Measurements from ENCODE around the gene GTF2I. TPM values are rescaled to one million over a fixed set of nuclear protein-coding genes. Genes with fewer than 3 reads are reported as not detected.
"Not testable (repeated sequence)": the region's sequence is repeated elsewhere in the genome, so short reads cannot be mapped to it uniquely, and the experiment has no call there.

GTF2I gene
- total RNA-seq, 1 donor from 2014 or later, result 214 TPM

DNA sequence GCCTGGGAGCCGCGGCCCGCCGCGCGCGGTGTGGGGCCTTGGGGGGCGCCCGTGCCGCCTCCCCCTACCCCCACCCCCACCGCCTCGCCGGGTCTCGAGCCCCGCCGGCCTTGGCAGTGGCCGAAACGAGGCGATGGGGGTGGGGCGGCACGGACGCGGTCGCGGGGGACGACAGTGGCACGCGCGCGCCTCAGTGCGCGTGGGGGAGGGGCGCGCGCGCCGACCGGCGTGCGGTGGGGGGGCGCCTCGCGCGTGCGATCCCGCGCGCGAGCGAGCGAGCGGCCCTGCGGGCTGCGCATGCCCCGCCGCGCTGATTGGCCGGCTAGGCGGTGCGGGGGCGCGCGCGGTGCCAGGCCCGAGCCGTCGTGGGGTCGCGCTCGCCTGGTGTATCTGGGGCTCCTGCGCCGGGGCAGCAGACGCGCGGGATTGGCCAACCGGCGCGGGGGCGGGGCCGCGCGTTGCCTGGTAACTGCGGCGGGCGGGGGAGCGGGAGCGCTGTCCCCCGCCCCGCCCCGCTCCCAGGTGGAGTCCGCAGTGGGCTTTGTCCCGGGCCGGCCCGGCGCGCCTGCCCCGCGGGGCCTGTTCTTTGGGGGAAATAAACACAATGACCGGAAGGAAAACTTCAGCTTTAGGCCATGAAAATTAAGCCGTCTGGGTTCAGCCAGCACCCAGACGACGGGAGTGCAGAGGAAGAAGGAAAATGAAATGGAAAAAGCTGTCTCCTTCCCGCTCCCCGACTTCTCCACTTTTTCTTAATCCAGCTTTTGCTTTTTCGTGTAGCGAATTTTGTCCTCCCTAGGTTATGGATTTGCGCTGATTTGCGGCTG is 873 bp downstream of the GTF2I start:
- H3K9me3 ChIP-seq, result no peaks in the 10 kb centered on the region
- no peak for TF ChIP-seq CTCF (IDR thresholded peaks at IDR 0.05)
- peak overlapping the region; percentile 99 for H3K27ac ChIP-seq
- H3K4me3 ChIP-seq, result peak overlapping the region; percentile 100
- no peaks in the 10 kb centered on the region for H3K27me3 ChIP-seq (ENCODE audit: low read depth)
- DNase-seq (peak; percentile 94), ATAC-seq (peak; percentile 76 to 89)
- H3K36me3 ChIP-seq, result no peaks in the 10 kb centered on the region
- intact Hi-C loops (cut with DNase I), result no loop called here
- H3K4me1 ChIP-seq, result peaks cover 55% of the 10 kb centered on the region

GRCh38 chr7:74660202-74660601 is 2.7 kb downstream of the GTF2I start:
- H3K36me3 ChIP-seq; ATAC-seq; H3K9me3 ChIP-seq; DNase-seq; H3K27me3 ChIP-seq (ENCODE audit: low read depth); intact Hi-C loops (cut with DNase I): not testable (repeated sequence)
- Histone ChIP-seq H3K4me3 (peak overlapping the region; percentile 100), H3K4me1 (peaks cover 69% of the 10 kb centered on the region), H3K27ac (peak overlapping the region; percentile 76)

DNA sequence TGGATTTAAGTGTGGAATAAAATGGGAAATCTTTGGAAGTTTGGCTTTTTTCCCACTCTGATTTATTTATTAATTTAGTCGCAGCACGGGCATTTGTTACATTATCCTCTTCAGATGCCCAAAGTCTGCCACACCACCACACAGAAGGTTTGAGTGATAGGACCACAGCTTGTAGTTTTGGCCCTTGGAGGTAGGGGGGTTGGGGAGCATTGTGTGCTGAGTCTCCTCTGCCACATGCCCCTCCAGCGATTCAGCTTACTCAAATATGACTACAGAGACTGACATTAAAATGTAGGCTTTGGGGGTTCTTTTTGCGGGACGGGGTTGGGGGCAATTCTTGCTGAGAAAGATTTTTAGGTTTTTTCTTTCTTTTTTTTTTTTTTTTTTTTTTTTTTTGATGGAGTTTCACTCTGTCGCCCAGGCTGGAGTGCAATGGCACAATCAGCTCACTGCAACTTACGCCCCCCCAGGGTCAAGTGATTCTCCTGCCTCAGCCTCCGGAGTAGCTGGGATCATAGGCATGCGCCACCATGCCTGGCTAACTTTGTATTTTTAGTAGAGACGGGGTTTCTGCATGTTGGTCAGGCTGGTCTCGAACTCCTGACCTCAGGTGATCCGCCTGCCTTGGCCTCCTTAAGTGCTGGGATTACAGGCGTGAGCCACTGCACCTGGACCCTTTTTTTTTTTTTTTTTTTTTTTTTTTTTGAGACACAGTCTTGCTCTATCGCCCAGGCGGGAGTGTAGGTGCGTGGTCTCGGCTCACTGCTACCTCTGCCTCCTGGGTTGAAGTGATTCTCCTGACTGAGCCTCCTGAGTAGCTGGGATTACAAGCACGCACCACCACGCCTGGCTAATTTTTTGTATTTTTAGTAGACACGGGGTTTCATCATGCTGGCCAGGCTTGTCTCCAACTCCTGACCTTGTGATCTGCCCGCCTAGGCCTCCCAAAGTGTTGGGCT is 4.6 kb downstream of the GTF2I start:
- peak overlapping the region; percentile 13 for H3K27ac ChIP-seq
- H3K36me3 ChIP-seq, result peaks cover 20% of the 10 kb centered on the region
- intact Hi-C loops (cut with DNase I); H3K9me3 ChIP-seq; H3K4me3 ChIP-seq; DNase-seq; H3K27me3 ChIP-seq (ENCODE audit: low read depth); ATAC-seq: not testable (repeated sequence)
- H3K4me1 ChIP-seq, result peaks cover 61% of the 10 kb centered on the region

DNA sequence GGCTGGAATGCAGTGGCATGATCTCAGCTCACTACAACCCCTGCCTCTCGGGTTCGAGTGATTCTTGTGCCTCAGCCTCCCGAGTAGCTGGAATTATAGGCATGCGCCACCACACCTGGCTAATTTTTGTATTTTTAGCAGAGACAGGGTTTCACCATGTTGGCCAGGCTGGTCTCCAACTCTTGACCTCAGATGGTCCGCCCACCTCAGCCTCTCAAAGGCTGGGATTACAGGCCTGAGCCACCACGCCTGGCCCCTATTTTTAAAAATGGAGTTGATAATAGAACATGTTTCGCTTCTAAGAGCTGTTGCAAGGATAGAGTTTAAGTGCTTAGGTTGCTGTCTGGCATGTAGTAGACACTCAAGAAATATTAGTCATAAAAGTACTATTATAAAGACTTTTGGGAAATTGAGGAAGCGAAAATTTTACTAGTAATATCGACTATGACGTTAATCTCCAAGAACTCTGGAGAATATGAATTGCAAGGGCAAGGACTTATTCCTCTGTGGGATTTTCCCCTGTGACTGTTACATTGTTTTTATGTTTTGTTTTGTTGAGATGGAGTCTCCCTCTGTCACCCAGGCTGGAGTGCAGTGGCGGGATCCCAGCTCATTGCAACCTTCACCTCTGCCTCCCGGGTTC is 7.9 kb downstream of the GTF2I start:
- DNase-seq (no peak), ATAC-seq (no peak)
- Histone ChIP-seq H3K36me3 (peaks cover 20% of the 10 kb centered on the region), H3K4me3 (no peak overlapping the region), H3K27me3 (ENCODE audit: low read depth) (no peaks in the 10 kb centered on the region), H3K9me3 (no peaks in the 10 kb centered on the region), H3K4me1 (peaks cover 47% of the 10 kb centered on the region), H3K27ac (no peak overlapping the region)
- intact Hi-C loops (cut with DNase I), result no loop called here
- TF ChIP-seq CTCF (IDR thresholded peaks at IDR 0.05), result no peak

DNA sequence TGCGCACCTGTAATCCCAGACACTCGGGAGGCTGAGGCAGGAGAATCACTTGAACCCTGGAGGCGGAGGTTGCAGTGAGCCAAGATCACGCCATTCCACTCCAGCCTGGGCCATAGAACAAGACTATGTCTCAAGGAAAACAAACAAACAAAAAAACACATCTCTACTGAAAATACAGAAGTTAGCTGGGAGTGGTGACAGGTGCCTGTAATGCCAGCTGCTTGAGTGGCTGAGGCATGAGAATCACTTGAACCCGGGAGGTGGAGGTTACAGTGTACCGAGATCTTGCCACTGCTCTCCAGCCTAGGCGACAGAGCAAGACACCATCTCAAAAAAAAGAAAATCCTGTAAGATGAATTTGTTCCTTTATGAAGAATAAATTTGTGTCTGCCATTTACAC is 9.5 kb downstream of the GTF2I start:
- intact Hi-C loops (cut with DNase I); H3K4me3 ChIP-seq; H3K9me3 ChIP-seq; H3K27me3 ChIP-seq (ENCODE audit: low read depth); H3K27ac ChIP-seq; DNase-seq; ATAC-seq: not testable (repeated sequence)
- Histone ChIP-seq H3K4me1 (peaks cover 45% of the 10 kb centered on the region), H3K36me3 (peaks cover 20% of the 10 kb centered on the region)

- DNase-seq; ATAC-seq; H3K27me3 ChIP-seq (ENCODE audit: low read depth); H3K27ac ChIP-seq; intact Hi-C loops (cut with DNase I); H3K9me3 ChIP-seq; H3K4me3 ChIP-seq: not testable (repeated sequence)
- Histone ChIP-seq H3K36me3 (peaks cover 20% of the 10 kb centered on the region), H3K4me1 (peaks cover 45% of the 10 kb centered on the region)
Measured at GRCh38 chr7:74667520-74667919, 10.0 kb downstream of the GTF2I start.

- intact Hi-C loops (cut with DNase I), result no loop called here
- H3K9me3 ChIP-seq, result no peaks in the 10 kb centered on the region
- no peak for ATAC-seq
- H3K4me3 ChIP-seq, result no peak overlapping the region
- peaks cover 29% of the 10 kb centered on the region for H3K4me1 ChIP-seq
- H3K36me3 ChIP-seq, result peaks cover 10% of the 10 kb centered on the region
- H3K27me3 ChIP-seq (ENCODE audit: low read depth), result no peaks in the 10 kb centered on the region
- DNase-seq, result no peak
- no peak overlapping the region for H3K27ac ChIP-seq
- TF ChIP-seq CTCF (IDR thresholded peaks at IDR 0.05), result no peak
Measured at GRCh38 chr7:74671602-74672001, 14.1 kb downstream of the GTF2I start.
